SW480 (cell line): ENCODE data around the gene HECTD1.
"Not testable (repeated sequence)": the region's sequence is repeated elsewhere in the genome, so short reads cannot be mapped to it uniquely, and the experiment has no call there.

Experiments used
- DNase-seq: peaks from one replicate; pipeline ENCODE4 v3.0.0-alpha.2; 2016; ENCODE audit warnings: low spot score

The HECTD1 gene

DNA sequence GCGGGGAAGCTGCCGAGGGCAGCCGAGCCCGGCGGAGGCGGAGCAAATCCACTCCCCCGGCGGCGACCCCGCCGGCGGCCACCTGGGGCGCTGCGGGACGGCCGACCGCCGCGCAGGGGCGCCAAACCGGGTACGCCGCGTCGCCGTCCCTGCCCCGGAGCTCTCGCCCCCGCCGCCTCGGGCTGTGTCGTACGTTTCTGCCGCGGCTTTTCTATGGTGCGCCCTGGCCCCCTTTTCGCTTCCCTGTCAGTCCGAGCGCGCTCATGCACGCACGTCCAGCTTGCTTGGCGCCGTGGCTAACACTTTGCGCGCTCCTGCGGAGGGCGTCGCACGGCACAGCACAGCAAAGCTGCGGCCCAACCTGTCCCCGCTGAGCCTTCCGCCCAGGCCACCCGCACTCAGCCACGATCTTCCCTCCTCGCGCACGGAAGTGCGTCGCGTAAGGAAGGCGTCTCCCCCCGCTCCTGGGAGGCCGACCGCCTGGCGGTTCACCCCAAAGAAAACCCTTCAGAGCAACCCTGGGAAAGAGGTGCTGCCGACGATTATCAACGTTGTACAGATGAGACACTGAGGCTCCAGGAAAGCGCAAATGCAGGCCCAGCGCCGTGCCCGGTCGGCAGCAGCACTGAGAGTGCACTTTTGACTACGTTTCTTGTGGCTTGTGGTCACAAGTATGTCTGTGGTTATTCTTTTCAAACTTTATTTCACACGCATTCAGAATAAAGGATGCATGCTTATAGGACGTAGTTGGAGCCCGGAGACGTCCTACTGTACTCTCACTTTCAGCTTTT is at the start of gene HECTD1:
Gene HECTD1 (minus strand): TSS at position 39 of the 791 bp plus-strand sequence. CDS start 1,857 bp downstream, outside the sequence.
- DNase-seq, result peak; percentile 88

DNA sequence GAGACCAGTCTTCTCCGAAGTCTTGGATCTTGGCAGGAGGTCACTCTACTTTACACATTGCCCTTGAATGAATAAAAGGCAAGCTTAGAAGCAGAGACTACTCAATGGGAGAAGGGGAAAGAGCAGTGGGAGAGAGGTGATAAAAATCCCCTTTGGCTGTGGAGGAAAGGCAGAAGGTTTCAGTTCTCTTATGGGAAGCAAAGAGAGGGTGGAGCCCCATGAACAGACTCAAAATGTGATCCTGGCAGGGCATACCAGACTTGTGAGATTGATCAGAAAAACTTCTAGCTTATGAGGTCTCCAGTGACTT is 49.6 kb upstream of the HECTD1 start:
- no peak for DNase-seq

DNA sequence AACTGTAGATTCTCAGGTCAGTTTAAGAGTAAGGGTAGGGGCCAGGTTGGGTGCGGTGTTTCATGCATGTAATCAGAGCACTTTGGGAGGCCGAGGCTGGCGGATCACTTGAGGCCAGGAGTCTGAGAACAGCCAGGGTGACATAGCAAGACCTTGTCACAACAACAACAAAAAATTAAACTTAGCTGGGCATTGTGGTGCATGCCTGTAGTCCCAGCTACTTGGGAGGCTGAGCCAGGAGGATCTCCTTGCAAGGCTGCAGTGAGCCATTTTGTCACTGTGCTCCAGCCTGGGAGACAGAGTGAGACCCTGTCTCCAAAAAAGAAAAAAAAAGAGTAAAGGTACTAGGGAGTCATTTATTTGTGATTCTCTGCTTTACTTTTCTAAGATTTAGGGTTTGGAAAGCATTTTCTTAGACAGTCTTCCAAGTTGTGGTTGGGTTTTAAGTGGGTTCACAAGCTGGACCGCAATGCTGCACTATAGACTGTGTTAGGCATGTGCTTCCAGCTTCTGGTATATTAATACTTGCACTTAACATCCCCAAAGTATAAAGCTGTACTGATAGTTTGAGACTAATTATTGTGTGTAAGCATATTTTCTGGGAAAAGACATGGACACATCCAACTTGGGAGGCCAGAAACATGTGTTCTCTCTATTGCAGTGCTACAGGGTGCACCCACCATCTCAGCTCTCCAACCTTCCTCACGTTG is 49.1 kb upstream of the HECTD1 start:
- DNase-seq, result no peak

DNA sequence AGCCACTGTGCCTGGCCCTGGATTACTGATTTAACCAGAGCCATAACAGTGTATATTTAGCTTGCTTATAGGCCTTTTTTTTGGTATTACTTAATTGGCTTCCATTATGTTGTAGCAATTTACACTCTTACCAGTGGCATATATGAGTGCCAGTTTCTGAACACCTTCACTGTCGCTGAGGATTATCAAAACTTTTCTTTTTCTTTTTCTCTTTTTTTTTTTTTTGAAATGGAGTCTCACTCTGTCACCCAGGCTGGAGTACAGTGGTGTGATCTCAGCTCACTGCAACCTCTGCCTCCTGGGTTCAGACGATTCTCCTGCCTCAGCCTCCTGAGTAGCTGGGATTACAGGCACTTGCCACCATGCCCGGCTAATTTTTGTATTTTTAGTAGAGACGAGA is 48.3 kb upstream of the HECTD1 start:
- DNase-seq, result not testable (repeated sequence)

DNA sequence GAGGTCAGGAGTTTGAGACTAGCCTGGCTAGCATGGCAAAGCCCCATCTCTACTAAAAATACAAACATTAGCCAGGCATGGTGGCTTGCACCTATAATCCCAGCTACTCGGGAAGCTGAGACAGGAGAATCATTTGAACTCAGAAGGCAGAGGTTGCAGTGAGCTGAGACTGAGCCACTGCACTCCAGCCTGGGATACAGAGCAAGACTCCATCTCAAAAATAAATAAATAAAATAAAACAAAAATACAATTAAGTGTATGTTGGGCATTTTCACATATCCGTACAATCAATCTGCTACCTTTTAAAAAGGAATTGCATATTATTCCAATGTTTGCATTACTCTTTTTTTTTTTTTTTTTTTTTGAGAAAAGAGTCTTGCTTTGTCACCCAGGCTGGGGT is 47.7 kb upstream of the HECTD1 start:
- DNase-seq, result no peak

DNA sequence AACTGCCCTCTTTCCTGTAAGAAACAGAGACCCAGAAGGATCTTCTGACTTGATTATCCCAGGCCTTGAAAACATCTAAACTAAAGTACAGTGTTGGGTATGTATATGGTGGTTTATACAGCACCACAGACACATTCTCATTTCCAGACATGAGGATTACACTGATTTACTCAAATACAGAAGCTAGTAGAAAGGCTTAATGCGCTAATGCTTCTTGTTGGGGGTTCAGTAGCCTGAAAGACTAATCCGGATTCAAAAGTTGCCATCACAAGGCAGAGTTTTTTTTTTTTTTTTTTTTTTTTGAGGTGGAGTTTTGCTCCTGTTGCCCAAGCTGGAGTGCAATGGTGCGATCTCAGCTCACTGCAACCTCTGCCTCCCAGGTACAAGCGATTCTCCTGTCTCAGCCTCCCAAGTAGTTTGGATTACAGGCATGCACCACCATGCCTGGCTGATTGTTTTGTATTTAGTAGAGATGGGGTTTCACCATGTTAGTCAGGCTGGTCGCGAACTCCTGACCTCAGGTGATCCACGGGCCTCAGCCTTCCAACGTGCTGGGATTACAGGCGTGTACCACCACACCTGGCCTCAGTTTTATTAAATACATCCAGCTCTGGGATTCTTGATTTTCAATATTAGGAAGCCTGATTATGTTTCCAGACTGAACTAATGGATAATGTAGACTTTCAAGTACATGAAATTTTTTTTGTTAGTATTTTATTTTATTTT is 46.3 kb upstream of the HECTD1 start:
- no peak for DNase-seq

DNA sequence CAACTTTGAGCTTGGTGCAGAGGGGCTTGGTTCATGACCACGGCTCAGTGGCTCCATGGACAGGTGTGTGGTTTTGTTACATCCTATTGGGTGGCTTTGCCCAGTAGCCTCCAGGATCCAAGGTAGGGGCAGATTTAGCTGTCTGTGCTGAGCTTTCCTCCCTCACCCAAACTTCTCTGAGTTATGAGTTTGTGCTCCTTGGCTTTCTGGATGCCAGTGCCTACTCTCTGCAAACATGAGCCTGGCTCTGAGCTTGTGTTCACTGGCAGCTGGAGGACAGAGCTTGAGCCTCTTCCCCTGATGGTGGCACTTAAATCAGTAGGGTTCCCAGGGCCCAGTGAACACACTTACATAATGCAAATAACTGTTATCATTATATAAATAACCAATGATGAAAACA is 45.3 kb upstream of the HECTD1 start:
- DNase-seq, result no peak

DNA sequence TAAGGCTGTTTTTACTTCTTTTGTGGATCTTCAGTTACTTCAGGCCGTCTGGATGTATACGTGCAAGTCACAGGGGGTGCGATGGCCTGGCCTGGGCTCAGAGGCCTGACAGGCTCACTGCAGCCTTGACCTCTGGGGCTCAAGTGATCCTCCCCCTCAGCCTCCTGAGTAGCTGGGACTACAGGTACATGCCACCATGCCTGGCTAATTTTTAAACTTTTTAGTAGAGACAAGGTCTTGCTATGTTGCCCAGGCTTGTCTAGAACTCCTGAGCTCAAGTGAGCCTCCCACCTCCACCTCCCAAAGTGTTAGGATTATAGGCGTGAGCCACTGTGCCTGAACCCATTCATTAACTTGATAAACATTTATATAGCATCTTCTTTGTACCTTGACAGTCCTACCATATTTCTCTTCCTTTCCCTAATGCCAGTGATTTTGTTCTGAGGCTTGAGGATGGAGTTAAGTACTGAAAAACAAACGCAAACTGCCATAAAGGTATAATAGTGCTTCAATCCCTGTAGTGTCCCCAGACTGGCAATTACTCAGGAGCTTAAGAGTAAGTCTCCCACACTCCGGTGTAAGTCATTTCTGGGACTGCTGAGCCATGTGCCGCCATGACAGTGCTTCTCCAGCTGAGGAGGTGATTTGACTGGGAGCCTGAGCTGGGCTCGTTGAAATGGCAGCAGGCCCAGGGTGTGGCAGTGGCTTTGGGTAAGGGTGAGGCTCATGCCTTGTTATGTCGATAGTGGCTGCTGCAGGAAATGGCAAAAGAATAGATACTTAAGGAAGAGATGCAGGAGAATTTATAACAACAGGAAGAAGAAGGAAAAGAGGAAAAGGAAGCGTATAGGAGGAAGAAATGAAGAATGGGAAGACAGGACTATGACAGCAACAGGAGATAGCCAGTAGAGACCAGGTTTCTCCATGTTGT is 43.7 kb upstream of the HECTD1 start:
- no peak for DNase-seq

DNA sequence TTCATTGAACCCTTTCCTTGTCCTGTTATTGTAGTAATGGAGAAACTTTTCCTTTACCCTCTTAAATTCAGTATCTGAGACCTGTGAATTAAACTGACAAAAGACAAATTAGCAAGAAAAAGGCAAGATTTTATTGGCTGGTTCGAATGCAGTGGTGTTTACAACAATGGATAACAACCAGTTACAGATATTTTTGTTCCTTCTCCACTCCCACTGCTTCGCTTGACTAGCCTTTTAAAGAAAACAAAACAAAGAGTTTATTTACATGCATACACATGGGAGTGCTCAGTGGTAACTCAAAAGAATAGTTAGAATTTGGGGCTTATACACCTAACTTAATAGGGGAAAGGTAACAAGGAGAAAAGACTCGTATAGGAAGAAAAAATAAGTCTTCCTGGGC is 37.0 kb upstream of the HECTD1 start:
- no peak for DNase-seq

DNA sequence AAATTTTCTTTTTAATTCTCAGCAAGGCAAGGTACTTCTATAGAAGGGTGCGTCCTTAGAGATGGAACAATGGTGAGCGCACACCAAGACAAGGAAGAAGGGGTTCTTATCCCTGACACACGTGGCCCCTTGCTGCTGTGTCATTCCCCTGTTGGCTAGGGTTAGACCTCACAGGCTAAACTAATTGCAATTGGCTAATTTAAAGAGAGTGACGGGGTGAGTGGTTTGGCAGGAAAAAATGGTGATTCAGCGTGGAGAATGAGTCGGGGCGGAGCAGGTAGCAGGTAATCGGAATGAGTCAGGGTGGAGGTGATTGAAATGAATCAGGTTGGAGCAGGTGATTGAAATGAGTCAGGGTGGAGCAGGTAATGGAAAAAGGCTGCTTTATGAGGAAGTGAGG is 36.3 kb upstream of the HECTD1 start:
- DNase-seq, result peak; percentile 80

DNA sequence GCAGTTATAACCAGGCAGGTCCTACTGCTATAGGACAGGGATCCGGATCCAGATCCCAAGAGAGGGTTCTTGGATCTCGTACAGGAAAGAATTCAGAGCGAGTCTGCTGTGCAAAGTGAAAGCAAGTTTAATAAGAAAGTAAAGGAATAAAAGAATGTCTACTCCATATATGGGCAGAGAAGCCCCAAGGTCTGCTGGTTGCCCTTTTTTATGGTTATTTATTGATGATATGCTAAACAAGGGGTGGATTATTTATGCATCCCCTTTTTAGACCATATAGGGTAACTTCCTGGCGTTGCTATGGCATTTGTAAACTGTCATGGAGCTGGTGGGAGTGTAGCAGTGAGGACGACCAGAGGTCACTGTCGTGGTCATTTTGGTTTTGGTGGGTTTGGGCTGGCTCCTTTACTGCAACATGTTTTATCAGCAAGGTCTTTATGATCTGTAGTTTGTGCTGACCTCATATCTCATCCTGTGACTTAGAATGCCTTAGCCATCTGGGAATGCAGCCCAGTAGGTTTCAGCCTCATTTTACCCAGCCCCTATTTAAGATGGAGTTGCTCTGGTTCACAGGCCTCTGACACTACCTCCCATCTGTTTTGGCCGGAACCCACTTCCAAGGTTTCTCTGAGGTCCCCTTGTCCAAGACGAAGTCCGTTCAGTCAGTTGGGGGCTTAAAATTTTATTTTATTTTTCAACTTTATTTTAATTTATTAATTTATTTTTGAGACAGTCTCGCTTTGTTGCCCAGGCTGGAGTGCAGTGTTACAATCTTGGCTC is 34.8 kb upstream of the HECTD1 start:
- DNase-seq, result not testable (repeated sequence)

DNA sequence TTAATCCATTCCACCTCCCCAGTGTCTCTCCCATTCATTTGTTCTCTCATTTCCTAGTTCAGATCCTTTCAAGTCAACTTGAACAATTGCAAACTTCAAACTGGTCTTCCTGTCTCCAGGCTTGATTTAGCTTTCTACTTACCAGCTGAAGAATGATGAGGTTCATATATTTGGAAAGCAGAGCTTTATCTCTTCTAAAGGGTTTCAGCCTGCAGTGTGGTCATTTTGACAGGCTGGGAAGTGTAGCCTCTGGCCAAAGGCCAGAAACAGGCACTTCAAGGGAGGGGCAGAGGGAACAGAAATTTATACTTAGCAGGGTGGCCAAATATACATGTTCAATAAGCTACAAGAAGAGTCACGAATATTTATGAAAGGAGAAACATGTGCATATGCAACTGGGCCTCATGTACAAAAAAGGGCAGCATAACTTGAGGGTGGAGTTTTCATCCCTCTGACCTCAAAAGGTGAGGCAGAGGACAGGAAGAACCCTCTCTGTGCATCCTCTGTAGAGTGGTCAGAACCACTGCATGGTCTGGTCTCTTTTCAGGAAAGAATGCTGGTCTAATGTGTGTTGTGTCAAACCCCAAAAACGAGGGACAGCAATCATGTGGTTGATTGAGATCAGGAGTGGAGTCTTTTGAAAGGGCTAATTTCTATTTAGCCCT is 34.0 kb upstream of the HECTD1 start:
- no peak for DNase-seq

DNA sequence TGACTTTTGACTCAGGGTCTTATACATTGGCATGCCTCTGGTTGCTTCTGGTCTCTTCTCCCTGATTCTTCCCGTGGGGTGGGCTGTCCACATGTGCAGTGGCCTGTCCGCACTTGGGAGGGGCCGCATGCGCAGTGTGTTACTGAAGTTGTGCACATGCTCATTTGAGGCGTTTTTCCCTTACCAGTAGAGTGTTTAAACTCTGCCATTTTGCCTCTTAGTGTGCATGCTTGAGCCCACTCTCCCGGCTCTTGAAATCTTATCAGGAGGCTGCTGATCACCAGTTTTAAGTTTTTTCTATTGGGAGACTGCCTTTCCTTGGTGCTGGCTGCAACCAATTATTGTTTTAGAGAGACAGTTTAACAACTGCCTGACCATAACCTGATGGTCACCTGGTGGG is 32.1 kb upstream of the HECTD1 start:
- no peak for DNase-seq

DNA sequence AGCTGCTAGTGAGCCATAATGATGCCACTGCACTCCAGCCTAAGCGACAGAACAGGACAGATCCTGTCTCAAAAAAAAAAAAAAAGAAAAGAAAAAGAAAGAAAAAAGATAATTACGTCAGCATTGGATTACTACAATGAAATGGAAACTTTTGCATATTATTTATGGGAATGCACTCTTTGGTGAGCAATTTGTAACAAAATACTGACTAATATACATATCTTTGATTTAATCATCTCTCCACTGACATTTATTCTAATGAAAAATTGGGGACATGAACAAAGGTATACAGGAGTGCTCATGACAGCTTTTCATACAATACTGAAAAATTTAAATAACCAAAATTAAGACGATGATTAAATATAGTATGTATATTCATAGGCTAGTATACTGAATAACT is 27.9 kb upstream of the HECTD1 start:
- no peak for DNase-seq

DNA sequence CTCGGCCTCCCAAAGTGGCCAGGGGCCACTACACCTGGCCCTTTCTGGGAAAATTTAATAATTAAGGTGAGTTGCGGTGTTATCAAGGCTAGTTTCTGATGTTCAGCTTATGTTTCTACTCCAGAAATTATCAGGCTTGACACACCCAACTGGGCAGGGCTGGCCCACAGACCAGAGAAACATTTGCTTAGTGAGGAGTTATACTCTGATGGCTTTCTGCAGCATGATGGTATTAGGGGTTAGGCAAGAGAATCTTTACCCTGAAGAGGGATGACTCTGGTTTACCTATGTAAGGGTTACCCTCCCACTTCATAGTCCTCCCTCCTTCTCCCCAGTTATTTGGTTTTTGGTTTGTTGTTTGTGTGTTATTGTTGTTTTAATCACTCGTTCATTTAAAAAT is 24.5 kb upstream of the HECTD1 start:
- DNase-seq, result no peak

DNA sequence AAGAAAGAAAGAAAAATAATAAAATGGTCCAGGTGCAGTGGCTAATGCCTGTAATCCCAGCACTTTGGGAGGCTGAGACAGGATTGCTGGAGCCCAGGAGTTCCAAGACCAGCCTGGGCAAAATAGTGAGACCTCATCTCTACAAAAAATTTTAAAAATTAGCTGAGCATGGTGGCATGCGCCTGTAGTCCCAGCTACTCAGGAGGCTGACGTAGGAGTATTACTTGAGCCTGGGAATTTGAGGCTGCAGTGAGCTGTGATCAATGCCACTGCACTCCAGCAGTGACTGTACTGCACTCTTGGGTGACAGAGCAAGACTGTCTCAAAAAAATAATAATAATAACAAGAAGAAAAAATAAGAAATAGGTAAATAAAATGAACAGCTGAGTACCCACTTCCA is 23.7 kb upstream of the HECTD1 start:
- not testable (repeated sequence) for DNase-seq

DNA sequence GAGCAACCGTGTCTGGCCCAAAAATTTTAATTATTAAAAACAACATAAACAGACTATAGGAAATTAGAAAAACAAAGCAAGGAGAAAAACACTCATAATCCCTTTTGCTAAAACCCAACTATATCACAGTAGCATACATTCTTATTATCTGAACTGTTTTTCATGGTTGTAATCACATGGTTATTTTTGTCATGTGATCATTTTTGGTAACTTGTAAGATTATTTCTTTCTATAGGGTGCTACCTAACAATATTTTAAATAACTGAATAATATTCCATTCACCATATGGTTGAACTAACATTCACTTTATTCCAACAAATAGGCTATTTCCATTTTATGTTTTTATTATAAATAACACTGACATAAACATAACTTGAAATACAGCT is 23.0 kb upstream of the HECTD1 start:
- no peak for DNase-seq

DNA sequence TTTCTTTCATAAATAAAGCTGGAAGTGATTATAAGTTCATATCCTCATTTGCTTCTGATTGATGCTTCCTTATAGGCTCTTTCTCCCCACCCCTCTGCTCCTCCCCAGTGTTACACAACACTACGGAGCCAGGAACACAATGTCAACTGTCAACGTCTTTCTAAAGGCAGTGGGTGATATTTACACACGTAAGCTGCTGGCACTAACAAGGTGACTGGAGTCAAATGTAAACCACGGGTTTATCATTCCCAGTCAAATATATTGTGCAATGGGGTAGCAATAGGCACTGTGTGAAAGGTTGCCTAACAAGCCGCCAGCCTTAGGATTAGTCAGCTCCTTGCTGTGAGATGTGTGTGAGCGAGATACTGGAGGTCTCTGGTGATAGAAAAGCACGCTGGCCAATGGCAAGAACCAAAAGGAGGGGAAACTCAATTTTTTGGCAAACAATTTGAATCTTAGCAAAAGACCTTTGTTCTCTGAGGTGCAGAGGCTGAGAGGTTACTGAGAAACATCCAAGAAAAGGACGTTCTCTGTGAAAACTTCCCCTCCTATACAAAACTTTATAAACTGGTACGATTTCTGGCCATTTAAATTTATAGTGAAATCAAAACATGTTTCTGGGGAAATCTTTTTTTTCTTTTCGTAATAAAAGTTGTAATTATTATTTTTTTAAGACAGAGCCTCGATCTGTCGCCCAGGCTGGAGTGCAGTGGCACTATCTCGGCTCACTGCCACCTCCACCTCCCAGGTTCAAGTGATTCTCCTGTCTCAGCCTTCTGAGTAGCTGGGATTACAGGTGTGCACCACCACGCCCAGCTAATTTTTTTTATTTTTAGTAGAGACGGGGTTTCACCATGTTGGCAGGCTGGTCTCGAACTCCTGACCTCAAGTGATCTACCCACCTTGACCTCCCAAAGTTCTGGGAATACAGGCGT is 22.3 kb upstream of the HECTD1 start:
- DNase-seq, result peak; percentile 91

DNA sequence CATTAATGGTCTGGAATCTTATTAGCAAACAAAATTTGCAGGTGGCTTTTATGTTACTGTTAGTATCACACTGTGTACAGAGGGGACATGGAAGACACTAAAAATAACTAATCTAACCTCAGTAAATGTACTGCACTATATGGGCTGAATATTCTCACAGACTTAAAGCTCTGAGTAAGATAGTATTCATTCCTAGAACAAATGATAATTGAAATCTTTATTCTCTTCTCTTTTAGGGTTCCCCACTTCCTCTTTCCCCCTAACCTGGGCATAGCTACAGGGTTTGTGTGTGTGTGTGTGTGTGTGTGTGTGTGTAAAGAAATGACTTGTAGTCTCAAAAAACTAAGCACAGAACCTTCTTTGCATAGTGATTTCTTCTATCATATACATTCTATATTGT is 21.4 kb upstream of the HECTD1 start:
- no peak for DNase-seq

DNA sequence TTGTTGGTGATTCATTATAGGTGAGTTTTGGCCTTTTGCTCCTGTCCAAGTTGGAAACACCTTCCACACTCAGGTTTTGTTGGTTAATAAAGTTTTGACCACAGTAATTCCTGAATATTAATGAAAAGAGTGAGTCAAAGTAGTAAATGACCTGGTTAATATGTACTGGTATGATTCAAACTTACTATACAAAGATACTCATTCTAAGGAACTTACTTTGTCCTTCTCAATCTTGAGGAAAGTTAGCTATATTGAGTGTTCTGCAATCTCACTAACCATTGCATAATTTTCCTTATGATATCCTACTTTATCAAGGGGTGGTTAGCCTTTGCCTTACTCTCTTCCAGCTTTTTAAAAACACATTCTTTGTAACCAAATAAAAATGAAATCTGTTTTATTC is 20.9 kb upstream of the HECTD1 start:
- DNase-seq, result peak; percentile 25
